Thoracic aorta endothelial cell (primary cell): ENCODE results near the gene TRAF1. TPM values are rescaled to one million over a fixed set of nuclear protein-coding genes. Genes with fewer than 3 reads are reported as not detected.

Experiments used
- total RNA-seq: library from RNA; depleted of rRNA; stranded (reverse); fragments of >200 nt; gene quantifications from 2 replicates; pipeline ENCODE4 v1.2.3, GENCODE V29; 2012

TRAF1 gene
- total RNA-seq: 1.1 and 1.3 TPM in 2 replicates

GRCh38 chr9:120926397-120926928 is at the start of gene TRAF1:
Gene TRAF1, minus strand, starts transcription at chr9:120926796. Its CDS starts 721 bp downstream, at chr9:120926075.

GRCh38 chr9:120876842-120877240 is 49.8 kb downstream of the TRAF1 start, which contains the start of gene PHF19:
Gene PHF19, minus strand, starts transcription at chr9:120877188. Its CDS starts 2,447 bp downstream, at chr9:120874741.

Other genes starting within 250 kb of the TRAF1 start
- gene MEGF9, start 212.3 kb downstream of the TRAF1 start, total RNA-seq: 24.3 and 40.0 TPM in 2 replicates
- 59.6 and 60.2 TPM in 2 replicates for gene FBXW2, start 133.4 kb downstream of the TRAF1 start, total RNA-seq
- gene PSMD5, start 83.9 kb downstream of the TRAF1 start, total RNA-seq: 58.0 and 62.5 TPM in 2 replicates
- 50.4 and 82.0 TPM in 2 replicates for gene PHF19, start 49.6 kb downstream of the TRAF1 start, total RNA-seq
- gene C5, start 123.5 kb upstream of the TRAF1 start, total RNA-seq: 3.4 and 4.0 TPM in 2 replicates
- 18.8 and 23.3 TPM in 2 replicates for gene CNTRL, start 148.2 kb upstream of the TRAF1 start, total RNA-seq